ENCODE results near the gene TSPAN33. TPM values are rescaled to one million over a fixed set of nuclear protein-coding genes. Genes with fewer than 3 reads are reported as not detected.
"Not testable (repeated sequence)": the region's sequence is repeated elsewhere in the genome, so short reads cannot be mapped to it uniquely, and the experiment has no call there.

TSPAN33 gene
- total RNA-seq, 1 experiment from 2014 or later: 1.7 TPM

- intact Hi-C loops (cut with micrococcal nuclease): no loop called here
- H3K36me3 Mint-ChIP-seq (ENCODE audit: insufficient read depth, unreplicated experiment): no peaks in the 10 kb centered on the region
- CTCF ChIA-PET: no interaction called here
- POLR2A ChIA-PET: no interaction called here
- no peak for TF ChIP-seq CTCF (IDR thresholded peaks at IDR 0.05; ENCODE audit: unreplicated experiment)
- no peaks in the 10 kb centered on the region for H3K9me3 Mint-ChIP-seq (ENCODE audit: unreplicated experiment)
- no TSS peak for BruUV-seq (replicated peaks)
- DNase-seq (ENCODE audit: unreplicated experiment): no peak
- H3K4me1 Mint-ChIP-seq (ENCODE audit: insufficient read depth, unreplicated experiment): no peaks in the 10 kb centered on the region
- no peak overlapping the region for H3K27ac Mint-ChIP-seq (ENCODE audit: low read depth, unreplicated experiment)
- no peak overlapping the region for H3K4me3 Mint-ChIP-seq (ENCODE audit: unreplicated experiment)
- H3K27me3 Mint-ChIP-seq (ENCODE audit: insufficient read depth, unreplicated experiment): no peaks in the 10 kb centered on the region
Observed at GRCh38 chr7:129170441-129171021, 26.0 kb downstream of the TSPAN33 start.

GRCh38 chr7:129173861-129174260, 29.4 kb downstream of the TSPAN33 start:
- BruUV-seq (replicated peaks); DNase-seq (ENCODE audit: unreplicated experiment); POLR2A ChIA-PET; H3K9me3 Mint-ChIP-seq (ENCODE audit: unreplicated experiment); H3K4me3 Mint-ChIP-seq (ENCODE audit: unreplicated experiment); CTCF ChIA-PET; intact Hi-C loops (cut with micrococcal nuclease); H3K27ac Mint-ChIP-seq (ENCODE audit: low read depth, unreplicated experiment); H3K4me1 Mint-ChIP-seq (ENCODE audit: insufficient read depth, unreplicated experiment); H3K36me3 Mint-ChIP-seq (ENCODE audit: insufficient read depth, unreplicated experiment): not testable (repeated sequence)
- H3K27me3 Mint-ChIP-seq (ENCODE audit: insufficient read depth, unreplicated experiment): peaks cover 22% of the 10 kb centered on the region

- intact Hi-C loops (cut with micrococcal nuclease): no loop called here
- POLR2A ChIA-PET: no interaction called here
- H3K9me3 Mint-ChIP-seq (ENCODE audit: unreplicated experiment): no peaks in the 10 kb centered on the region
Observed at GRCh38 chr7:129176916-129177710, 32.6 kb downstream of the TSPAN33 start.

GRCh38 chr7:129184981-129185670, 40.6 kb downstream of the TSPAN33 start:
- no peak for TF ChIP-seq CTCF (IDR thresholded peaks at IDR 0.05; ENCODE audit: unreplicated experiment)
- BruUV-seq (replicated peaks): no TSS peak
- peak; percentile 9 for DNase-seq (ENCODE audit: unreplicated experiment)
- intact Hi-C loops (cut with micrococcal nuclease): no loop called here
- CTCF ChIA-PET: interaction anchor here (0.5 to 2.0 kb wide), 3 partner anchors 21 to 252 kb away, joined by 3 to 7 read pairs (median 3); no protein-coding TSS in a partner anchor
- Mint-ChIP-seq H3K27ac (ENCODE audit: low read depth, unreplicated experiment) (no peak overlapping the region), H3K4me3 (ENCODE audit: unreplicated experiment) (no peak overlapping the region), H3K9me3 (ENCODE audit: unreplicated experiment) (no peaks in the 10 kb centered on the region), H3K27me3 (ENCODE audit: insufficient read depth, unreplicated experiment) (peaks cover 27% of the 10 kb centered on the region), H3K36me3 (ENCODE audit: insufficient read depth, unreplicated experiment) (no peaks in the 10 kb centered on the region), H3K4me1 (ENCODE audit: insufficient read depth, unreplicated experiment) (no peaks in the 10 kb centered on the region)
- POLR2A ChIA-PET: no interaction called here

More at GRCh38 chr7:129176916-129177710, 32.6 kb downstream of the TSPAN33 start:
- Mint-ChIP-seq H3K36me3 (ENCODE audit: insufficient read depth, unreplicated experiment) (no peaks in the 10 kb centered on the region), H3K4me1 (ENCODE audit: insufficient read depth, unreplicated experiment) (no peaks in the 10 kb centered on the region), H3K4me3 (ENCODE audit: unreplicated experiment) (no peak overlapping the region), H3K27me3 (ENCODE audit: insufficient read depth, unreplicated experiment) (peaks cover 38% of the 10 kb centered on the region), H3K27ac (ENCODE audit: low read depth, unreplicated experiment) (no peak overlapping the region)
- no TSS peak for BruUV-seq (replicated peaks)
- DNase-seq (ENCODE audit: unreplicated experiment): no peak
- no peak for TF ChIP-seq CTCF (IDR thresholded peaks at IDR 0.05; ENCODE audit: unreplicated experiment)
- CTCF ChIA-PET: interaction anchor here (1.0 kb wide), 1 partner anchor 13 kb away, joined by 3 read pairs; no protein-coding TSS in a partner anchor

All from MCF 10A (cell line).